ENCODE data around the gene RELL1.

The RELL1 gene

DNA sequence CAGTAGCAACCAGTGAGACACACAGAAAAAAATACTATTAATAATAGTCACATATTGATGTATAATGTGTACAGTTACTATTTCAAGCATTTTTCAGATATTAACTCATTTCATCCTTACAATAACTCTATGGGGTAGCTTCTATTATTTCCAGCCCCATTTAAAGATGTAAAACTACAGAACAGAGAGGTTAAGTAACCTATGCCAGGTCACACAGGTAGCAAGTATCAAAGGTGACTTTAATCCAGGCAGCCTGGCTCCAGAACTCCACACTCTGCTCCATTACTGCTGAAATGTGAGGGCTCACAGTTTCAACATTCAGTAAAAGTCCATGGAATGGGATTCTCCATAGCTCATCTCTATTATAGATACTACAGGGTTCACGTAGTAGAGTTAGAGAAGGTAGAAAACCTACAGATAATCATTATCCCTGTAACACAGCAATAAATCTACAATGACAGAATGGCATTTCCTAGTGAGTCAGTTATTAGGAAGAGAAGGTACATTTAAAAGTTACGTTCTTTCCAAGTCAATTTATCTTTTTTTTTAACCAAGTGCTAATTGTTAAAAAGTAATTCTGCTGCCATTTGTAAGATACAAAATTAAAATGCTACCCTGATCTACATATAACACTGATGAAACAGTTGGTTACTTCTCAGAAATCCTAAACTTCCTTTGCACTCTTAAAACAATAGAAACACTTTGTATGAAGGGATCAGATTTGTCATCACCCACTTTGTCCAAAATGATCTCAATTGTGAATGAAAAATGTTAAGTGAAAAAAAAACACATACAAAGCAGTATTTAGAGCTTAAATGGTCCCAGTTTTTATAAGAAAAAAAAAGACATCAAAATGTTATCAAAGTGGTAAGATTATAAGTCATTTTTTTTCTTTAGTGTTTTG is 18.7 kb downstream of the RELL1 start:
- no peak for DNase-seq (ENCODE audit: extremely low spot score)
- ChIA-PET POLR2A (no interaction called here), CTCF (interaction anchor here (0.7 kb wide), 1 partner anchor 224 kb away, joined by 3 read pairs; no protein-coding TSS in a partner anchor)

DNA sequence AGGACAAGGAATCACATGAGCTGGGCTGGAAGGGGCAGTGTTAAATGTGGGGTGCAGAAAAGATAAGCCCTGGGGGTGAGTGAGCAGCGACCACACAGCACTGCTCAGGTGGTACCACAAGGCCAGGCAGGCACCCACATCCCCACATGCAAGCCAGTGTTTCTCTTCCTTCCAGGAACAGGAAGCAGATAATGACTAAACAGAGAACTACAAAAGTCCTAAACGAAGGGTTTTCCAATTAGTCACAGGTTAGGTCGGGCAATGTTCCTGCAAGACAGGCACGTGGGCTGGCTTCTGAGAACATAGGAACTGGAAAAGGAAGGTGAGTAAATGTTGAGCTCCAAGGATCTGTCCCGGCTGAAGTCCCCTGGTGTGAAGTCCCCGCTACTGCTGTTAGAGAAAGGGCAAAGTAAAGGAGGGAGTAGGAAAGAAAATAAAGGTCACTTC is 19.5 kb downstream of the RELL1 start:
- ChIA-PET CTCF (interaction anchor here (0.7 kb wide), 1 partner anchor 223 kb away, joined by 3 read pairs; no protein-coding TSS in a partner anchor), POLR2A (no interaction called here)
- TF ChIP-seq TARDBP (IDR thresholded peaks at IDR 0.05) (no peak), FOXA1 (IDR thresholded peaks at IDR 0.05) (no peak), FOXM1 (IDR thresholded peaks at IDR 0.05; ENCODE audit: borderline replicate concordance) (no peak), FOXK2 (IDR thresholded peaks at IDR 0.05) (no peak)
- no peak for DNase-seq (ENCODE audit: extremely low spot score)

More for the DNA sequence above, 18.7 kb downstream of the RELL1 start:
- no peak for TF ChIP-seq ARNT (IDR thresholded peaks at IDR 0.05)
- no peak for TF ChIP-seq L3MBTL2 (conservative IDR thresholded peaks at IDR 0.05)
- TF ChIP-seq ZNF384 (IDR thresholded peaks at IDR 0.05), result no peak
- no peak for TF ChIP-seq LEF1 (IDR thresholded peaks at IDR 0.05; ENCODE audit: borderline replicate concordance)
- no peak for TF ChIP-seq NFRKB (IDR thresholded peaks at IDR 0.05)
- TF ChIP-seq HDGF (IDR thresholded peaks at IDR 0.05; ENCODE audit: borderline replicate concordance), result no peak
- no peak for TF ChIP-seq FOXK2 (IDR thresholded peaks at IDR 0.05)
- no peak for TF ChIP-seq FOXA1 (IDR thresholded peaks at IDR 0.05)
- no peak for TF ChIP-seq TARDBP (IDR thresholded peaks at IDR 0.05)
- TF ChIP-seq SP1 (IDR thresholded peaks at IDR 0.05), result no peak

DNA sequence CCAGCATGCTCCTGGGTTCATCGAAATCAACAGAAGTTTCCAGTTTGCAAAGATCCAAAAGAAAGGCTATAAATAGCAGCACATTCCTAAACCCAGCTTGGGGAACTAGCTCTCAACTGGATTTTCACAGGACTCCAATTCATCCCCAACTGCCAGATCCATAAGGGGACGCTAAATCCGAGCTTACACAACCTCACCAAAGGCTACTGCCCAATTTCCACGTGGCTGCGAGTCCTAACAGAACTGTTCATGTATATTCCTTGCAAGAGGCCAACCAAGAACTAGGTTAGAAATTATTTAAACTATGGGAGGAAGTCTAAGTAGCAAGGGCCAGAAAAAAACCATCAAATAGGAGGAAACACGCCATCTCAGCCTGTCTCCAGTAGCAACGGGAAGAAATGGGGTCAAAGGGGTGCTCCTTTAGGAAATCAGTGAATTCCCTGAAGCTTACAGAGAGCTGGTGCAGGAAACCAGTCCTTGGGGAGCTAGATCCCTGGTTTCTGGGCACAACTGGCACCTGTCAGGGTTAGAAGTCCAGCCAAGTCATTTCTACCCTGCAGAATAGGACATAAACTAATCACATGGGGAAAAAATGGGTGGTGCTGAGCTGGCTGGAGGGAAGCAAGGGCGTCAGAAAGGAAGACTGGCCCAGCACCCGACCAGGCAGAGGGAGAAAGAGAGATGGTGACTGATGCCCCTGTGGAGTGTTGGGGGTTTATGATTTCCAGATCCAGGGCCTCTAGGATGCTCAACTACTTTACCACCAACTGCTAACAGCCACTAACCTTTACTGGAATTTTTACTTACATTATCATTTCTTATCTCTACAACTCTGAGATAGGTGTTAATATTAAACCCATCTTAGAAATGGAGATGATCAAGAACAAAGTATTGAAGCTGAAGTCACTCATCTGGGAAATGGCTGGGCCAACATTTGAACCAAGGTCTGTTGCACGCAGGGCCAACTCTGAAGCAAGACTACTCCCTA is 20.5 kb downstream of the RELL1 start:
- no peak for DNase-seq (ENCODE audit: extremely low spot score)
- POLR2A ChIA-PET, result no interaction called here
- CTCF ChIA-PET, result no interaction called here
- TF ChIP-seq FOXM1 (IDR thresholded peaks at IDR 0.05; ENCODE audit: borderline replicate concordance) (no peak), HDGF (IDR thresholded peaks at IDR 0.05; ENCODE audit: borderline replicate concordance) (no peak), ELF4 (IDR thresholded peaks at IDR 0.05) (no peak), BHLHE40 (IDR thresholded peaks at IDR 0.05; ENCODE audit: borderline replicate concordance) (no peak), LEF1 (IDR thresholded peaks at IDR 0.05; ENCODE audit: borderline replicate concordance) (no peak), ARNT (IDR thresholded peaks at IDR 0.05) (no peak), FOXA1 (IDR thresholded peaks at IDR 0.05) (no peak), NFRKB (IDR thresholded peaks at IDR 0.05) (no peak), SUZ12 (IDR thresholded peaks at IDR 0.05) (no peak), L3MBTL2 (conservative IDR thresholded peaks at IDR 0.05) (no peak), FOXK2 (IDR thresholded peaks at IDR 0.05) (no peak), TARDBP (IDR thresholded peaks at IDR 0.05) (no peak), CTBP1 (IDR thresholded peaks at IDR 0.05; ENCODE audit: borderline replicate concordance) (no peak), ZNF384 (IDR thresholded peaks at IDR 0.05) (no peak), SP1 (IDR thresholded peaks at IDR 0.05) (no peak)
- TF ChIP-seq, protein P1, sequence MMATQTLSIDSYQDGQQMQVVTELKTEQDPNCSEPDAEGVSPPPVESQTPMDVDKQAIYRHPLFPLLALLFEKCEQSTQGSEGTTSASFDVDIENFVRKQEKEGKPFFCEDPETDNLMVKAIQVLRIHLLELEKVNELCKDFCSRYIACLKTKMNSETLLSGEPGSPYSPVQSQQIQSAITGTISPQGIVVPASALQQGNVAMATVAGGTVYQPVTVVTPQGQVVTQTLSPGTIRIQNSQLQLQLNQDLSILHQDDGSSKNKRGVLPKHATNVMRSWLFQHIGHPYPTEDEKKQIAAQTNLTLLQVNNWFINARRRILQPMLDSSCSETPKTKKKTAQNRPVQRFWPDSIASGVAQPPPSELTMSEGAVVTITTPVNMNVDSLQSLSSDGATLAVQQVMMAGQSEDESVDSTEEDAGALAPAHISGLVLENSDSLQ (IDR thresholded peaks at IDR 0.05), result no peak

DNA sequence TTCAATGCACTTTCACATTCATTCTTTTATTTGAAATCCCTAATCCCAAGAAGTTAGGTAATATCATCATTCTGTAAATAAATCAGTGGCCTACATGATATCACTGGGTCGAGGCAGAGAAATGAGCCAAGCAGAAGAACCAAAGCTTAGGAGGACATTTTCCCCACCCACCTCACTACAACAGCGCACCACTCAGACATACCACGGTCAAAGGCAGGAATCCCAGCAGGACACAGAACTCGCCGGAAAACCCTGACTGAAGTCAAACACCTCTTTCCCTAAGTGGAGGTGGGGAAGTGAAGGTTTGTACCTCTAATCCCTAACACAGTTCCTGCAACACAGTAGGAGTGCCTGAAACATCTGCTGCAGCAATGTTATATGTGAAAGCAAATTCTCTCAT is 21.5 kb downstream of the RELL1 start:
- CTCF ChIA-PET, result no interaction called here
- DNase-seq (ENCODE audit: extremely low spot score), result no peak
- no peak for TF ChIP-seq TARDBP (IDR thresholded peaks at IDR 0.05)
- TF ChIP-seq HDGF (IDR thresholded peaks at IDR 0.05; ENCODE audit: borderline replicate concordance), result no peak
- no peak for TF ChIP-seq FOXK2 (IDR thresholded peaks at IDR 0.05)
- TF ChIP-seq ZNF384 (IDR thresholded peaks at IDR 0.05), result no peak
- no peak for TF ChIP-seq SUZ12 (IDR thresholded peaks at IDR 0.05)
- POLR2A ChIA-PET, result no interaction called here

DNA sequence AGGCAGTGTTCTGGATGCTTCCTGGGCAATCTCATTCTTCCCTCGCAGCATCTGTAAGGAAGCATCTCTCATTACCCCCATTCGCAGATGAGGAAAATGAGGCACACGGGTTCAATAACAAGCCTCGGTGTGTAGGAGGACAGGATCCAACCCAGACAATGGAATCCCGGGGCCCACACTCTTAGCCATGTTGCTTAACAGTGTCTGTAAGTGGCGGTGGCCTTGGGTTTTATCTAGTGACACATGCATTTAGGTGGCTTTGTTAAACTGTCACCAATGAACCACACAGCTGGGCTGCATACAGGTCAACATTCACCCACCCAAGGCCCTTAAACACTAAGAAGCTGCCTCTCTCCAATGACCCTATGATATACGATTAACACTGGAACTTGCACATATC is 22.6 kb downstream of the RELL1 start:
- DNase-seq (ENCODE audit: extremely low spot score), result no peak
- TF ChIP-seq FOXM1 (IDR thresholded peaks at IDR 0.05; ENCODE audit: borderline replicate concordance) (no peak), LEF1 (IDR thresholded peaks at IDR 0.05; ENCODE audit: borderline replicate concordance) (no peak), SP1 (IDR thresholded peaks at IDR 0.05) (no peak), BHLHE40 (IDR thresholded peaks at IDR 0.05; ENCODE audit: borderline replicate concordance) (no peak), SUZ12 (IDR thresholded peaks at IDR 0.05) (no peak), HDGF (IDR thresholded peaks at IDR 0.05; ENCODE audit: borderline replicate concordance) (no peak), ZNF384 (IDR thresholded peaks at IDR 0.05) (no peak), FOXK2 (IDR thresholded peaks at IDR 0.05) (no peak), ELF4 (IDR thresholded peaks at IDR 0.05) (no peak), NFRKB (IDR thresholded peaks at IDR 0.05) (no peak), FOXA1 (IDR thresholded peaks at IDR 0.05) (no peak), TARDBP (IDR thresholded peaks at IDR 0.05) (no peak), L3MBTL2 (conservative IDR thresholded peaks at IDR 0.05) (no peak), ARNT (IDR thresholded peaks at IDR 0.05) (no peak), CTBP1 (IDR thresholded peaks at IDR 0.05; ENCODE audit: borderline replicate concordance) (no peak)
- TF ChIP-seq, protein P1 (IDR thresholded peaks at IDR 0.05), result no peak
- CTCF ChIA-PET, result no interaction called here
- POLR2A ChIA-PET, result no interaction called here

DNA sequence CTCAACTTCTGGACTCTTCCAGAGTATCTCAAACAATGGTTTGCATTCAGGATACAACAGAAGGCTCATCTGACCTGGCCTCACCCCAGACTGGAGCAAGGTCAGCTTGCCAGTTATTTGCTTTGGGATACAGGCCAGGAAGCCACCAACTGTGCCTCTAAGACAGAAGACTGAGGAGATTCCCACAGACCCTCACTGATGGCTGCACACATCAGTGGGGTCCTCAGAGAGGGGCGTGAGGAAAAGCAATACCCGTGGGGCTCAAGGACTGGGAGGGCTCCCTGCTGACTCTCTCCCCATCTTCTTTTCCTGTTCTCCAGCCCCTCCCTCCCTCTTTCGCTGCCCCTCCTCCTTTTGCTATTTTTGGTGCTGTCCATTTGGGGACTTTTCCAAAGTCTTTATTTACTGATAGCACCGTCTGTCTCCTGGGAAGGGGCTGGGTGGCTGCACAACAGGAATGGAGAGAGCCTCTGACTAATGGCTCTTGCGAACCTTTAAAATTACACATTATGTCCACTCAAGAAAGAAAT is 23.2 kb downstream of the RELL1 start:
- TF ChIP-seq HDGF (IDR thresholded peaks at IDR 0.05; ENCODE audit: borderline replicate concordance) (no peak), NFRKB (IDR thresholded peaks at IDR 0.05) (no peak), L3MBTL2 (conservative IDR thresholded peaks at IDR 0.05) (no peak), ARNT (IDR thresholded peaks at IDR 0.05) (no peak), FOXK2 (IDR thresholded peaks at IDR 0.05) (no peak), SP1 (IDR thresholded peaks at IDR 0.05) (no peak), ZNF384 (IDR thresholded peaks at IDR 0.05) (no peak), TARDBP (IDR thresholded peaks at IDR 0.05) (no peak), CTBP1 (IDR thresholded peaks at IDR 0.05; ENCODE audit: borderline replicate concordance) (no peak), SUZ12 (IDR thresholded peaks at IDR 0.05) (no peak), BHLHE40 (IDR thresholded peaks at IDR 0.05; ENCODE audit: borderline replicate concordance) (no peak), FOXA1 (IDR thresholded peaks at IDR 0.05) (no peak), LEF1 (IDR thresholded peaks at IDR 0.05; ENCODE audit: borderline replicate concordance) (no peak)
- TF ChIP-seq, protein P1 (IDR thresholded peaks at IDR 0.05), result no peak
- ChIA-PET CTCF (no interaction called here), POLR2A (no interaction called here)
- no peak for DNase-seq (ENCODE audit: extremely low spot score)
